ENCODE measurements around the gene ANO2. TPM values are rescaled to one million over a fixed set of nuclear protein-coding genes. Genes with fewer than 3 reads are reported as not detected.
"Not testable (repeated sequence)": the region's sequence is repeated elsewhere in the genome, so short reads cannot be mapped to it uniquely, and the experiment has no call there.

Gene ANO2
- total RNA-seq, 1 donor from 2014 or later: 16.0 TPM

DNA sequence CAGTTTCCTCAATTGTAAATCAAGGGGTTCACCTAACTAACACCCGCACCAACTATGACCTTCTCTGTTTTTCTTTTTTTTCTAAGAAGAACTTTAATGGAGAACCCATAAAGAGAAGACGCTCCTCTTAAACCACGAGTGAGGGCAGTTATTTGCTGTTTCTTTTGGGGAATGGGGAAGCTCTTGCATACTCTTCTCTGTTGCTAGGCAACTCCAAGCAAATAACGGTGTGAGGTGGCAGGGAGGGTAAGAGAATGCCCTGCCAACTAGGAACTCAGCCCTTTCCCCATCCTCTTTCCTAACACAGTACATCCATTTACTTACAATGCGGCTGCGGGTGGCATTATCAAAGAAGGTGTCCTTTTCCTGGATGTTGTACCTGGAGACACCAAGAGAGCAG lies 114.9 kb downstream of the ANO2 start:
- peak in 1 of 2 donors; percentile 15 for DNase-seq (ENCODE audit: low read depth in 2 of 2)

- DNase-seq (ENCODE audit: low read depth in 2 of 2): no peak
Observed at GRCh38 chr12:5827591-5827990, 117.5 kb downstream of the ANO2 start.

- DNase-seq (ENCODE audit: low read depth in 2 of 2): peak in 1 of 2 donors; percentile 66
Observed at GRCh38 chr12:5825761-5826160, 119.3 kb downstream of the ANO2 start.

GRCh38 chr12:5818877-5819276 lies 126.2 kb downstream of the ANO2 start:
- not testable (repeated sequence) for DNase-seq (ENCODE audit: low read depth in 2 of 2)

DNA sequence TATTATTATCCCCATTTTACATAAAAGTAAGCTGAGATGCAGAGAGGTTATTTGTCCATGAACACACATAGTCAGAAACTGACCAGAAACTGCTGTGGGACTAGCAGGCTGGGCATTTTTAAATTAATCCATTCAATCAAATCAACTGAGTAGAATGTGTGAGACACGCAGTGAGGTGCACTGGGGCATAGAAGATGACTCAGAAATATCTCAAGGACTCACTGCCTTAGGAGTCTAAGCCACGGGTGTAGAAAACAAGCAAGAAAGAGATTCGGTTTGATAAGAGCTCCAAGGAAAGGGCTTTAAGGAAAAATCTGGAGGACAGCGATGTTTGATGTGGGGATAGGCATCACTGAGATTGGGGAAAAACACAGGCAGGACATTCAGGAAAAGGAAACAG lies 127.8 kb downstream of the ANO2 start:
- no peak for DNase-seq (ENCODE audit: low read depth in 2 of 2)

DNA sequence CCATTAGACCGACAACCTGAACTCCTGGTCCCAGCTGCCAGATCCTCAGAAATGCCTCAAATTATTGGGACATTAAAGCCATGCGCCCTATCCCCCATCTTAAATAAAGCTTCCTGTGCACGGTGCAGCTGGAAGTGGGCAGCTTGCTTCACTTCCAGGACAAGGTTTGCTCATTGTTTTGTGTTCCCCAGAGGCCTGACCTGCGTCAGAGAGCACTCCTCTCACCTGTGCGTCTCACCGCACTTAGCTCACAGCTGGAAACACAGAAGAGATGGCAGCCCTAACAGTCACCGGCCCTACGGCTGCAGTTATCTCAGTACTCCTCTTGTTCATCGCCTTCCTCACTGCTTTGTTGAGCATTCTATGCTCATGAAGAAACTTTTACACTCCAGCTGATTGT lies 135.5 kb downstream of the ANO2 start:
- DNase-seq (ENCODE audit: low read depth in 2 of 2): no peak

DNA sequence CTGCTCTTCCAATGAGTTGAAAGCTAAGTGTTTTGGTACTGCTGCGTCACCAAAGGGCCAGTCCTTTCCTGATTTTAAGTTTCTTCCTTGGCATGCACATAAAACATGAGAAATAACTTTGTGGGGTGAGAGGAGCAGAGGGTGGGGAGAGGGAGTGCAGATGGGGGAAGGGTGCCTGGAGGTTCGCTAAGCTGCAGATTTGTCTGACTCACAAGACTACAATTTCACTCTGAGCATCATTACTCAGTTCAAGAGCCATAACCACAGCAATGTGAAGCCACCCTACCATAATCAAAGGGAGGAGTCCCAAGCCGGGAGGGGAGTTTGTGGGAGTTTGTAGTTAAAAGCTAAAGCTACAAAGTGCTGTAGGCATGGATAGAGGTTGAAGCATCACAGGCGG lies 136.1 kb downstream of the ANO2 start:
- DNase-seq (ENCODE audit: low read depth in 2 of 2): no peak

DNA sequence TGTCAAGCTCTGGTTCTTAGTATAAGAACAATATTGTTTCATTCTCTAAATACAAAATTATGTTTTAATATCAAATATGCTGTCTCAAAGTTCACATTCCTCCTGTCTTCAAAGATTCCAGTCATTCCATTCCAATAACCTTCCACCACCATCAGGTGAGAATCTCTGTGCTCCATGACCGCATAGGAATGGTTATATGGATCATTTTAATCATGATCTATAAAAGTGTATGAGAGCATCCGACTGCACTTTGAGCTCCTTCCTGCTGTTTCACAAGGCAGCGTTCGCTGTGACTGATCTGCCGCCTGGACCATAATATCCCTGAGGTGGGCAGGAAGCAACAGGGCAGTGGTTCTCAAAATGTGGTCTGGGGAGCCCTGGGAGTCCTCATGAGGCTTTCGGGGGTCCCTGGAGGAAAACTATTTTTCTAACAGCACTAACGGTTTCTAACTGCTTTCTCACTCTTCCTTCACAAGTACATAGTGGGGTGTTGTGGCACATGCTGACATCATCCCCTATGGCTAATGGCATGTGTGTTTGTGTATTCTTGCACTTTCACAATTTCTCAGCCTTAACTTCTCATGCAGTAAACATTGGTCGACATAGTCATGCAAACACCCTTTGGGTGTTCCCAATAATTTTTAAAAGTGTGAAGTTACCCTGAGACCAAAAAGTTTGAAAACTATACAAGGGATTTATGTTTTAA lies 137.4 kb downstream of the ANO2 start:
- no peak for DNase-seq (ENCODE audit: low read depth in 2 of 2)

GRCh38 chr12:5807090-5807414 lies 138.0 kb downstream of the ANO2 start:
- DNase-seq (ENCODE audit: low read depth in 2 of 2): no peak

- no peak for DNase-seq (ENCODE audit: low read depth in 2 of 2)
Observed at GRCh38 chr12:5806371-5807089, 138.5 kb downstream of the ANO2 start.

DNA sequence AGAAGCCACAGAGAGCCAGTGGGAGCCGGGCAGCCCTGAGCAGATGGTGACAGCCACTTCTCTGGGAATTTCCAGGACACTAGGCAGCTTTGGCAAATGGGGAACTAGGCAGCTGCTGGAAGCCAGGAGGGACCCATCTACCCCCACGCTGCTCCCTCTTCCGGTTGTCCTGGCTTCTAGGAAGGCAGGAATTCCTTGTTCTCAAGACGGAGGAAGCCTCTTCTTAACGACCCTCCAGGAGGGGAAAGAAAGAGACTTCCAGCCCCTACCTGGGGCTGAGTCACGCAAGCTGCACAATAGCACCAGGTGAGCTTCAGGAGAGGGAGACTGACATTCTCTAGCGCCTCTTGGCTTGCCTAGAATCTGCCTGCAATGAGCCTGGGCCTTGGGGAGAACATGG lies 141.5 kb downstream of the ANO2 start:
- DNase-seq (ENCODE audit: low read depth in 2 of 2): no peak

DNA sequence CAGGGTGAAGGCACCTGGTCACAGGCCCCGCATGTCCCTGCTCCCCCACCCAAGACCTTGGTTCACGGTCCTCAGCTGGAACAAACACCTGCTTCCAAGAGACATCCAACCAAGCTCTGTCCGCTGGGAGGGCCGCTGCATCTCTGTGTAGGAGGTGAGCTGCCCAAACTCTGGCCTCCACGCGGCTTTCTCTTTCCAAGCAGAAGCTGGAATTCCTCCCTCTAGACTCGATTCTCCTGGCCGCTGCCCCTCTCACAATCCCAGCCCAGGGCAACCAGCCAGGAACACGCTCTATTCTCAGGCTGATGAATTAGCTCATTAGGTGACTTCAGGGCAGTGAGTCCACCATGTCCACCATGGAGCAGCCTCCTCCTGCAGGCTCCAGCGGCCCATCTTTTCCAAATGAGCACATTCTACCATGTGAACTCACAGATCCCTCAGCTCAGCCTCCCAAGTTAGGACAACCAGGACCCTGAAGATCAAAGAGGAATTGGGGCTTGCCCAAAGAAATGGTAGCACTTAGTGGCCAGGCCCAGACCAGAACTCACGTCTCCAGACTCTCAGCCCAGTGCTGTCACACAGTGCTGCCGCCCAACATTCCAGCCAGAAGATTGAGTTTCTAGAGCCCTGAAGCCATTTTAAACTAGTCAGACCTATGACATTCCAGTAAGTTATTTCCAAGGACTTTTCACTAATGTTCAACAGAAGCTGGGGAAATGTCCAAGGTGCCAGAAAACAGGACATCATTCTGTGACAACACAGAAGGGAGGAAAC lies 146.6 kb downstream of the ANO2 start:
- DNase-seq (ENCODE audit: low read depth in 2 of 2): no peak

DNA sequence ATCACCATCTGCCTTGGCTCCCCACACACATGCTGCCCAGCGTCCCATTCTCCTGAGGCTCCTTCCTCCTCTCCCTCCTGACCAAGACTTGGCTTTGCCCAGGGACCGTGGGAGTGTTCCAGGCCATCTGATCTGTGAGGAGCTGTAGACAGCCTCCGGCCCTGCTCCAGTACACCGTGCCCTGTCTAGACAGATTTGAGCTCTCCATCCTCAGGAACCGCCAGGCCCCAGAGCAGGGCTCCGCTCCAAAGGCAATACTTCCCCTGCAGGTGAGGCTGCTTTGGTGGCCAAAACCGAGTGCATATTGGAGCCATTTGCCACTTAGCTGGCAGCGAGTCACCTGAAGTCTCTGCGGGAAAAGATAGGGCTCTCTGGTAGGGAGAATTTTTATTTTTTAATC lies 147.4 kb downstream of the ANO2 start:
- DNase-seq (ENCODE audit: low read depth in 2 of 2): no peak

DNA sequence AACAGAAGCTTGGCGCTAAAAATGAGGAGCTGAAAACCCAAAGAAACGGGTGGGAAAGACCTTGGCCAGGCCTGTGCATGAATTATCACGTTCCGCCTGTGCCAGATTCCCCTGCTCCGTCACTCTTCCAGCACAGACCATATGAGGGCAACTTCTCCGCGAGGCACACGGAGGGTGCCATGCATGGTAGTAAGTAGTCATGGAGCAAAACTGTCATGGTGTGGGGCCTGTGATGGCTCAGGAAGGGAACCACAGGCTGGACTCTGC lies 148.2 kb downstream of the ANO2 start:
- DNase-seq (ENCODE audit: low read depth in 2 of 2): no peak

GRCh38 chr12:5796171-5796958 lies 148.7 kb downstream of the ANO2 start:
- peak in 1 of 2 donors; percentile 8 for DNase-seq (ENCODE audit: low read depth in 2 of 2)

DNA sequence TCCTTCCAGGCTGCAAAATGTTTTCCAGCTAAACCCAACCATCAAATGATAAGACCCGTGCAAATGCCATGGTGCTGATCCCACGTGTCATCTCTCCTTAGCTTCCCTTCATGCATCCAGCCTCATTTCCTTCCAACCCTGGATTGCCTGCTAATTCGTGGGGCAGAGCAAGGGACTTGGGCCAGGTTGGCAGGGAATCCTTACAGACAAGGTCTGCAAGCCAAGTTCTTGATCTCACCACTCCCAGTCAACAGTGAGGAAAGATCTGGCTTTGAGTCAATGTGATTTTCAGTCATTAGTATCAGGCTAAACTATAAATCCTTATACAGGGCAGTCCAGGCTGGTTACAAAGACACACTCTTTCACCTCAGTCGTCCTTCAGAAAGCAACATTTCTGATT lies 150.9 kb downstream of the ANO2 start:
- DNase-seq (ENCODE audit: low read depth in 2 of 2): no peak

DNA sequence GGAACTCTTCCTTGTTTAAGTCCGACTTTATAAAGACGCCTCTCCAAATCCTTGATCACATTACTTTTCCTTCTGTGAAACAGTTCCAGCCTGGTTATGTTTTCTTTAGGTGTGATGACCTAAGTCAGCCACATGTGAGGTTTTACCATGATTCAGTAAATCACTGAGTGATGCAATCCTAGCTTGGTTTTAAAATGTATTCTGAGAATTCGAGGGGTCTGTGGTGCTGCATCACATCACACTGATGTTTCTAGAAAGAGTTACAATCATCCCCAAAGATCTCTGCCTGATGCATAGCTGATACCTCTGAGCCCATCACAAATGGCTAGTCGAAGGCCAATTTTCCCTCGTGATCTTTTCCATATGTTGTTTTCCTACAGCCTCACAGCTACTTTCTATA lies 152.7 kb downstream of the ANO2 start:
- DNase-seq (ENCODE audit: low read depth in 2 of 2): no peak

GRCh38 chr12:5789469-5789968 lies 155.5 kb downstream of the ANO2 start:
- no peak for DNase-seq (ENCODE audit: low read depth in 2 of 2)

DNA sequence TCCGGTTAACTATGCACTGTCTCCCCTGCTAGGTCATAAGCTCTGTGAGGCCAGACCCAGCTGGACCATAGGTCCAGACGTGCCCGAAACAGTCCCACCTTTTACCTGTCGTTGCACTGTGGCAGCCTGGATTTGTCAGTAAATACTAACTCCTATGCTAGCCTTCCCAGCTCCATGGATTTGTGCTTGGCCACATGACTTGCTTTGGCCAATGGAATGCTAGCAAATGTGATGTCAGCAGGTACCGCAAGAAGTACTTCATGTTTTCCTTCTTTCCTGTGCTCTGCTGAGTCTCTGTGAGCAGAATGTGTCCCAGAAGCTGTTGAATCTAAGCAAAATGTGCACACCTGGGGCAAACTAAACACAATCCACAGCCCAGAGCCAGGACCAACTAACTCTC lies 157.2 kb downstream of the ANO2 start:
- no peak for DNase-seq (ENCODE audit: low read depth in 2 of 2)

GRCh38 chr12:5785601-5786000 lies 159.5 kb downstream of the ANO2 start:
- no peak for DNase-seq (ENCODE audit: low read depth in 2 of 2)

GRCh38 chr12:5784462-5785130 lies 160.5 kb downstream of the ANO2 start:
- no peak for DNase-seq (ENCODE audit: low read depth in 2 of 2)
